NCI-H226 (cell line): ENCODE measurements around the gene CD7.

Experiments
- DNase-seq: peaks from one replicate; pipeline ENCODE4 v3.0.0-alpha.2; 2015

The CD7 gene

GRCh38 chr17:82346342-82347300, 29.2 kb upstream of the CD7 start:
- no peak for DNase-seq

- no peak for DNase-seq
These were observed 28.0 kb upstream of the CD7 start for GRCh38 chr17:82345151-82345976.

GRCh38 chr17:82344175-82344907, 26.9 kb upstream of the CD7 start:
- DNase-seq = no peak

GRCh38 chr17:82343560-82343959, 26.2 kb upstream of the CD7 start:
- no peak for DNase-seq

- no peak for DNase-seq
These were observed 25.1 kb upstream of the CD7 start for GRCh38 chr17:82342361-82343079.

GRCh38 chr17:82339634-82340580, 22.5 kb upstream of the CD7 start:
- DNase-seq = peak; percentile 81

GRCh38 chr17:82338858-82339633, 21.6 kb upstream of the CD7 start:
- peak; percentile 86 for DNase-seq

- no peak for DNase-seq
These were observed 17.4 kb upstream of the CD7 start for GRCh38 chr17:82334622-82335394.

- no peak for DNase-seq
These were observed 16.8 kb upstream of the CD7 start for GRCh38 chr17:82334204-82334621.

- DNase-seq = peak; percentile 45
These were observed 16.1 kb upstream of the CD7 start, which contains the start of gene SECTM1 for GRCh38 chr17:82333279-82334171. TSS of gene SECTM1 (minus strand) at chr17:82333766. CDS start at chr17:82327240, 6,526 bp downstream.

- peak; percentile 71 for DNase-seq
These were observed 15.4 kb upstream of the CD7 start for GRCh38 chr17:82332669-82333278.

- DNase-seq = no peak
These were observed 14.0 kb upstream of the CD7 start for GRCh38 chr17:82331345-82331939.

GRCh38 chr17:82330322-82331239, 13.2 kb upstream of the CD7 start:
- no peak for DNase-seq

GRCh38 chr17:82329683-82330321, 12.4 kb upstream of the CD7 start:
- no peak for DNase-seq

- DNase-seq = no peak
These were observed 11.6 kb upstream of the CD7 start for GRCh38 chr17:82328994-82329507.
